SK-N-SH treated with all-trans-retinoic acid at 6 μM for 48 hours (cell line): ENCODE data around the gene PEX13.
"Not testable (repeated sequence)": the region's sequence is repeated elsewhere in the genome, so short reads cannot be mapped to it uniquely, and the experiment has no call there.

ENCODE experiments used
- ATAC-seq: fragments of 200-7000 bp; cut with Tn5 transposase; 3 replicates; pipeline ENCODE4 v1.9.1; 2020; ENCODE audit warnings: mild to moderate bottlenecking, moderate library complexity
- ARNTL ChIP-seq: fragments of 450-650 bp; formaldehyde crosslinking; IDR thresholded peaks from 2 replicates; pipeline ENCODE4 v1.5.0; 2020; ENCODE audit warnings: low read depth, mild to moderate bottlenecking, moderate library complexity, borderline replicate concordance
- CREB5 ChIP-seq: fragments of 250-450 bp; sonication (Bioruptor Pico); IDR thresholded peaks from 2 replicates; pipeline ENCODE4 v1.5.1; 2020; ENCODE audit warnings: low read depth, mild to moderate bottlenecking, moderate library complexity
- CSRNP3 ChIP-seq: fragments of 250-450 bp; sonication (Bioruptor Pico); IDR thresholded peaks from 2 replicates; pipeline ENCODE4 v1.5.1; 2021; ENCODE audit warnings: mild to moderate bottlenecking, moderate library complexity
- ESRRG ChIP-seq: fragments of 250-450 bp; sonication (Bioruptor Pico); IDR thresholded peaks from 2 replicates; pipeline ENCODE4 v1.6.1; 2021; ENCODE audit warnings: mild to moderate bottlenecking
- OSR1 ChIP-seq: fragments of 250-450 bp; sonication (Bioruptor Pico); IDR thresholded peaks from 2 replicates; pipeline ENCODE4 v1.8.0; 2022; ENCODE audit warnings: moderate library complexity, mild to moderate bottlenecking, inconsistent platforms
- PATZ1 ChIP-seq: fragments of 250-450 bp; sonication (Bioruptor Pico); IDR thresholded peaks from 2 replicates; pipeline ENCODE4 v1.8.0; 2020; ENCODE audit warnings: mild to moderate bottlenecking, moderate library complexity, borderline replicate concordance
- POU6F1 ChIP-seq: fragments of 250-450 bp; sonication (Bioruptor Pico); IDR thresholded peaks from 2 replicates; pipeline ENCODE4 v1.8.0; 2021; ENCODE audit warnings: low read depth, mild to moderate bottlenecking, moderate library complexity, borderline replicate concordance
- PPARA ChIP-seq: fragments of 250-450 bp; sonication (Bioruptor Pico); IDR thresholded peaks from 2 replicates; pipeline ENCODE4 v1.5.0; 2020; ENCODE audit warnings: mild to moderate bottlenecking, borderline replicate concordance
- RARB ChIP-seq: fragments of 250-450 bp; sonication (Bioruptor Pico); IDR thresholded peaks from 2 replicates; pipeline ENCODE4 v1.8.0; 2021; ENCODE audit warnings: mild to moderate bottlenecking, moderate library complexity
- SNAI2 ChIP-seq: fragments of 250-450 bp; sonication (Bioruptor Pico); IDR thresholded peaks from 2 replicates; pipeline ENCODE4 v1.5.0; 2020; ENCODE audit warnings: mild to moderate bottlenecking, moderate library complexity
- TCF4 ChIP-seq: fragments of 250-450 bp; sonication (Bioruptor Pico); IDR thresholded peaks from 2 replicates; pipeline ENCODE4 v1.8.0; 2021; ENCODE audit warnings: mild to moderate bottlenecking, moderate library complexity, borderline replicate concordance
- TOX ChIP-seq: fragments of 250-450 bp; sonication (Bioruptor Pico); IDR thresholded peaks from 2 replicates; pipeline ENCODE4 v1.8.0; 2021; ENCODE audit warnings: mild to moderate bottlenecking, moderate library complexity, borderline replicate concordance
- TSHZ2 ChIP-seq: fragments of 250-450 bp; sonication (Bioruptor Pico); IDR thresholded peaks from 2 replicates; pipeline ENCODE4 v1.5.0; 2020; ENCODE audit warnings: mild to moderate bottlenecking, moderate library complexity
- ZC3H10 ChIP-seq: fragments of 250-450 bp; sonication (Bioruptor Pico); IDR thresholded peaks from 2 replicates; pipeline ENCODE4 v1.5.1; 2021; ENCODE audit warnings: mild to moderate bottlenecking, moderate library complexity
- ZFP3 ChIP-seq: fragments of 250-450 bp; sonication (Bioruptor Pico); IDR thresholded peaks from 2 replicates; pipeline ENCODE4 v1.5.0; 2020; ENCODE audit warnings: mild to moderate bottlenecking, moderate library complexity
- ZFP30 ChIP-seq: fragments of 450-650 bp; formaldehyde crosslinking; IDR thresholded peaks from 2 replicates; pipeline ENCODE4 v1.5.0; 2022; ENCODE audit warnings: mild to moderate bottlenecking, moderate library complexity
- ZNF565 ChIP-seq: fragments of 450-650 bp; formaldehyde crosslinking; conservative IDR thresholded peaks from 2 replicates; pipeline ENCODE4 v1.5.0; 2020; ENCODE audit warnings: low read depth, mild to moderate bottlenecking, moderate library complexity
- ZNF70 ChIP-seq: fragments of 450-650 bp; formaldehyde crosslinking; IDR thresholded peaks from 2 replicates; pipeline ENCODE4 v1.5.0; 2020; ENCODE audit warnings: mild to moderate bottlenecking, moderate library complexity
- ZNF8 ChIP-seq: fragments of 450-650 bp; formaldehyde crosslinking; IDR thresholded peaks from 2 replicates; pipeline ENCODE4 v1.5.0; 2020; ENCODE audit warnings: mild to moderate bottlenecking, moderate library complexity

Gene PEX13

GRCh38 chr2:60987656-60988055 lies 29.9 kb upstream of the PEX13 start:
- not testable (repeated sequence) for ATAC-seq

- TF ChIP-seq ZNF565 (CRISPR knock-in tag): no peak
- no peak for TF ChIP-seq SNAI2 (CRISPR knock-in tag)
- no peak for TF ChIP-seq ESRRG (CRISPR knock-in tag)
- TF ChIP-seq ARNTL (CRISPR knock-in tag): no peak
- no peak for TF ChIP-seq CREB5
- no peak for TF ChIP-seq ZC3H10 (CRISPR knock-in tag)
- TF ChIP-seq OSR1 (CRISPR knock-in tag): no peak
- no peak for TF ChIP-seq PPARA
- no peak for TF ChIP-seq ZFP3
- no peak for TF ChIP-seq TSHZ2 (CRISPR knock-in tag)
- TF ChIP-seq PATZ1 (CRISPR knock-in tag): no peak
- TF ChIP-seq POU6F1 (CRISPR knock-in tag): no peak
- no peak for TF ChIP-seq TCF4
- TF ChIP-seq RARB (CRISPR knock-in tag): no peak
- TF ChIP-seq TOX (CRISPR knock-in tag): no peak
- no peak for TF ChIP-seq ZNF70 (CRISPR knock-in tag)
- ATAC-seq: no peak
Observed at GRCh38 chr2:60989259-60989658, 28.3 kb upstream of the PEX13 start.

- no peak for ATAC-seq
Observed at GRCh38 chr2:60991644-60992043, 25.9 kb upstream of the PEX13 start.

GRCh38 chr2:60992985-60993392 lies 24.5 kb upstream of the PEX13 start:
- no peak for ATAC-seq
- TF ChIP-seq ARNTL (CRISPR knock-in tag) (no peak), ZNF8 (CRISPR knock-in tag) (no peak), OSR1 (CRISPR knock-in tag) (no peak), CSRNP3 (CRISPR knock-in tag) (no peak), TSHZ2 (CRISPR knock-in tag) (no peak), PPARA (no peak), SNAI2 (CRISPR knock-in tag) (no peak), TCF4 (no peak), ZFP3 (no peak), ZNF70 (CRISPR knock-in tag) (no peak), ZFP30 (CRISPR knock-in tag) (no peak)

More at GRCh38 chr2:60991644-60992043, 25.9 kb upstream of the PEX13 start:
- no peak for TF ChIP-seq CREB5
- TF ChIP-seq OSR1 (CRISPR knock-in tag): no peak
- no peak for TF ChIP-seq ZC3H10 (CRISPR knock-in tag)
- TF ChIP-seq ZNF70 (CRISPR knock-in tag): peak; percentile 90
- no peak for TF ChIP-seq PPARA
